WI38 (cell line): ENCODE data around the gene SPCS3.

Experiments used
- H3K4me3 ChIP-seq: 2 replicates; pipeline ENCODE4 v1.5.1; 2011; ENCODE audit warnings: low read depth, mild to moderate bottlenecking, control low read depth, low read length
- CTCF ChIP-seq: IDR thresholded peaks from 2 replicates; pipeline ENCODE4 v1.5.1; 2012; ENCODE audit warnings: low read depth, mild to moderate bottlenecking, control low read depth, low read length

The SPCS3 gene

GRCh38 chr4:176354884-176355283 is 35.1 kb downstream of the SPCS3 start:
- no peak for TF ChIP-seq CTCF
- H3K4me3 ChIP-seq = no peak overlapping the region

- TF ChIP-seq CTCF = no peak
- no peak overlapping the region for H3K4me3 ChIP-seq
Observed at GRCh38 chr4:176357359-176358082, 37.8 kb downstream of the SPCS3 start.

GRCh38 chr4:176358083-176358469 is 38.3 kb downstream of the SPCS3 start:
- no peak for TF ChIP-seq CTCF
- H3K4me3 ChIP-seq = no peak overlapping the region

GRCh38 chr4:176359590-176359989 is 39.8 kb downstream of the SPCS3 start:
- H3K4me3 ChIP-seq = no peak overlapping the region
- TF ChIP-seq CTCF = no peak

- no peak for TF ChIP-seq CTCF
- no peak overlapping the region for H3K4me3 ChIP-seq
Observed at GRCh38 chr4:176360446-176360845, 40.7 kb downstream of the SPCS3 start.

- no peak overlapping the region for H3K4me3 ChIP-seq
- no peak for TF ChIP-seq CTCF
Observed at GRCh38 chr4:176363072-176363471, 43.3 kb downstream of the SPCS3 start.

- no peak overlapping the region for H3K4me3 ChIP-seq
- no peak for TF ChIP-seq CTCF
Observed at GRCh38 chr4:176367771-176368465, 48.2 kb downstream of the SPCS3 start.
